Activated CD8-positive, alpha-beta T cell treated with anti-CD3 and anti-CD28 coated beads for 36 hours (primary cell): ENCODE measurements around the gene RRM2. TPM values are rescaled to one million over a fixed set of nuclear protein-coding genes. Genes with fewer than 3 reads are reported as not detected.

Source experiments
- ATAC-seq: fragments of 200-7000 bp; cut with Tn5 transposase; one replicate; pipeline ENCODE4 v1.10.0; 2021; ENCODE audit warnings: mild to moderate bottlenecking, moderate library complexity
- CTCF ChIA-PET: fragments of 350-600 bp; sonication (Branson Sonifier 250); formaldehyde crosslinking; loops from one replicate; lab custom pipeline; 2021; ENCODE audit warnings: antibody characterized with exemption; lab: Charles Lee
- POLR2A ChIA-PET: fragments of 350-600 bp; sonication (Branson Sonifier 250); formaldehyde crosslinking; loops from one replicate; lab custom pipeline; 2021; ENCODE audit warnings: antibody characterized with exemption; lab: Charles Lee
- DNase-seq: peaks from one replicate; pipeline ENCODE4 v3.0.0-alpha.2; 2020
- H3K27ac Mint-ChIP-seq: one replicate; pipeline ENCODE4 v1.8.0; 2021; ENCODE audit warnings: mild to moderate bottlenecking, mixed read lengths
- H3K27me3 Mint-ChIP-seq: one replicate; pipeline ENCODE4 v1.8.0; 2021; ENCODE audit warnings: mixed read lengths
- H3K36me3 Mint-ChIP-seq: one replicate; pipeline ENCODE4 v1.8.0; 2021; ENCODE audit warnings: low read depth, mixed read lengths
- H3K4me1 Mint-ChIP-seq: one replicate; pipeline ENCODE4 v1.8.0; 2021; ENCODE audit warnings: low read depth, mixed read lengths
- H3K4me3 Mint-ChIP-seq: one replicate; pipeline ENCODE4 v1.8.0; 2021; ENCODE audit warnings: mild to moderate bottlenecking, moderate library complexity, mixed read lengths
- H3K9me3 Mint-ChIP-seq: one replicate; pipeline ENCODE4 v1.8.0; 2021; ENCODE audit warnings: mixed read lengths
- CTCF ChIP-seq: fragments of 200-600 bp; IDR thresholded peaks from one replicate; pipeline ENCODE4 v1.8.0; 2022; ENCODE audit warnings: antibody characterized with exemption, mild to moderate bottlenecking
- intact Hi-C: fragments of 100-400 bp; cut with micrococcal nuclease; formaldehyde crosslinking; loops from one replicate; pipeline ENCODE4 v1.10.0; 2022
- total RNA-seq, 2 experiments: library from RNA; stranded (reverse); gene quantifications; one replicate each; pipeline ENCODE4 v1.2.3, GENCODE V29; 2021

Gene RRM2
- total RNA-seq, 2 experiments from 2014 or later = 368 to 396 TPM

DNA sequence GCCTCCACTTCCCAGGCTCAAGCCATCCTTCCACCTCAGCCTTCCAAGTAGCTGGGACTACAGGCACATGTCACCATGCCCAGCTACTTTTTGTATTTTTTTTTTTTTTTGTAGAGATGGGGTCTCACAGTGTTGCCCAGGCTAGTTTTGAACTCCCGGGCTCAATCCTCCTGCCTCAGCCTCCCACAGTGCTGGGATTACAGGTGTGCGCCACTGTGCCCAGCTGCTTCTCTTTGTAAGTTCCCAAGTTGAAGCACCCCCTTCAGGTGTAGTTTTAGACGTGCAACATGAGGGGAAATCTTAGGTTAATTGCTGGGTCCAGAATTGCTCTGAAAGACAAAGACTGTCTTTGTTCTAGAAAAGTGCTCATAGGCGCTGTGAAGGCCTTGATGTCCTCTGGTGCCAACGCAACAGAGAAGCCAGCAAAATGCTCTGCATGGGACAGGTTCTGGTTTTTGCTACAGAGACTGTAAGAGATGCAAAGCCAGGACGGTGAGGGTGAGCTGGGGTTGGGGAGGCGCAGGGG is 46.6 kb downstream of the RRM2 start:
- Mint-ChIP-seq H3K4me1 (peaks cover 3% of the 10 kb centered on the region), H3K36me3 (peaks cover 3% of the 10 kb centered on the region)

DNA sequence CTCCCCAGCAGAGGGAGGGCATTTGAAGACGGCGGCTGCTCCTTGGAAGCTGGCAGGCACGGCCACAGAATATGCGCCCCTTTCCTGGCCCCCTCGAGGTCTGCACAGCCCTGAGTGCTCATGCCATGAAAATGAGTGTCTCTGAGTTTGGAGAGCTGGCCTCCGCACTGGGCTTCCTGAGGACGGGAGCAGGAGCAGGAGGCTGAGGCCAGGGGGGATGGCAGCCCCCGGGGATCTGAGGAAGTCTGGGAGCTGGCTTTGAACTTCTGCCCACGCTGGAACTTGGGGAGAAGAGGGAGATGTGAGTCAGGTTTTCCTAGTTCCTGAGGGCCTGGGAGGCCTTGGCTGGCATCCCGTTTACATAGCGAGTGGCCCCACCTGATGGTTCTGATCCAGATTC is 47.0 kb downstream of the RRM2 start:
- no peak for TF ChIP-seq CTCF
- POLR2A ChIA-PET = interaction anchor here (1.0 kb wide), 1 partner anchor 10 kb away, joined by 3 read pairs; no protein-coding TSS in a partner anchor
- Mint-ChIP-seq H3K36me3 (peaks cover 3% of the 10 kb centered on the region), H3K9me3 (no peaks in the 10 kb centered on the region), H3K27me3 (no peaks in the 10 kb centered on the region), H3K27ac (no peak overlapping the region), H3K4me1 (peaks cover 3% of the 10 kb centered on the region), H3K4me3 (no peak overlapping the region)
- DNase-seq = no peak
- intact Hi-C loops = no loop called here
- CTCF ChIA-PET = interaction anchor here (1.0 to 1.1 kb wide), 2 partner anchors 29 to 265 kb away, joined by 3 to 4 read pairs; no protein-coding TSS in a partner anchor
- ATAC-seq = no peak

More for the DNA sequence above, 46.6 kb downstream of the RRM2 start:
- Mint-ChIP-seq H3K9me3 (no peaks in the 10 kb centered on the region), H3K4me3 (no peak overlapping the region), H3K27me3 (no peaks in the 10 kb centered on the region), H3K27ac (no peak overlapping the region)
- ATAC-seq (no peak), DNase-seq (no peak)
- ChIA-PET POLR2A (no interaction called here), CTCF (interaction anchor here (0.9 to 1.0 kb wide), 2 partner anchors 239 to 266 kb away, joined by 3 to 4 read pairs; no protein-coding TSS in a partner anchor)
- intact Hi-C loops = no loop called here
- TF ChIP-seq CTCF = no peak

DNA sequence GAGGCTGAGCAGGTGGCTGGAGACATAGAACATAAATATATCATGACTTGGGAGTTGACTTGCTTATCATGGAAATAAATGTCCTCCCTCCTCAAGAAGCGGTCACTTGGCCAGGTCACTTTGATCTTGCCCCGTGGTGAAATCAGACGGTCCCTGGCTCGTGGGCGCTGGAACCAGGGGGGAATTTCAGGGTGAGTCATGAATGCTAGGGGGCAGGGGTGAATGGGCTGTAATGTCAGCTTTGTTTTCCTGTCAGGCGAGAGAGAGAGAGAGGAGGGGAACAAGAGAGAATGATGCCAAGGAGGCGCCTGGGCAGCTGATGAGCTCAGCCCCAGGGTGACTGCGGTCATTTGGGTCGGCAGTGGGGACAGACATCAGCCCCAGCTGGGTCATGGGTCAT is 47.7 kb downstream of the RRM2 start:
- CTCF ChIA-PET = interaction anchor here (1.1 to 1.2 kb wide), 2 partner anchors 9 to 30 kb away, joined by 3 read pairs; no protein-coding TSS in a partner anchor
- TF ChIP-seq CTCF = no peak
- no peak for ATAC-seq
- intact Hi-C loops = no loop called here
- DNase-seq = no peak
- Mint-ChIP-seq H3K4me1 (peaks cover 3% of the 10 kb centered on the region), H3K9me3 (no peaks in the 10 kb centered on the region), H3K36me3 (no peaks in the 10 kb centered on the region), H3K27me3 (no peaks in the 10 kb centered on the region), H3K27ac (no peak overlapping the region), H3K4me3 (no peak overlapping the region)
- POLR2A ChIA-PET = interaction anchor here (1.0 kb wide), 1 partner anchor 11 kb away, joined by 3 read pairs; no protein-coding TSS in a partner anchor

GRCh38 chr2:10171006-10171800 is 48.7 kb downstream of the RRM2 start:
- no peaks in the 10 kb centered on the region for H3K27me3 Mint-ChIP-seq
- ATAC-seq (no peak), DNase-seq (no peak)
- intact Hi-C loops = no loop called here
- H3K27ac Mint-ChIP-seq = no peak overlapping the region
- ChIA-PET CTCF (interaction anchor here (1.2 to 1.8 kb wide), 2 partner anchors 10 to 264 kb away, joined by 3 to 5 read pairs; no protein-coding TSS in a partner anchor), POLR2A (no interaction called here)
- peaks cover 3% of the 10 kb centered on the region for H3K4me1 Mint-ChIP-seq
- no peak for TF ChIP-seq CTCF
- no peak overlapping the region for H3K4me3 Mint-ChIP-seq
- H3K36me3 Mint-ChIP-seq = no peaks in the 10 kb centered on the region
- no peaks in the 10 kb centered on the region for H3K9me3 Mint-ChIP-seq
